D721Med (cell line): ENCODE measurements around the gene ARSB.

Experiments used
- DNase-seq: peaks from one replicate; pipeline ENCODE4 v3.0.0; 2011; ENCODE audit warnings: low spot score; ENCODE audit not compliant: insufficient read length
- FAIRE-seq: peaks from 2 replicates; lab custom pipeline; 2011; peaks lifted over from hg19 to GRCh38; lab: Jason Lieb, UNC
- TF ChIP-seq, protein P1 (sequence below): IDR thresholded peaks from 2 replicates; pipeline ENCODE4 v1.5.1; 2012; ENCODE audit warnings: mild to moderate bottlenecking, control low read depth; ENCODE audit not compliant: insufficient read depth; ENCODE audit errors: missing control alignments

The ARSB gene

DNA sequence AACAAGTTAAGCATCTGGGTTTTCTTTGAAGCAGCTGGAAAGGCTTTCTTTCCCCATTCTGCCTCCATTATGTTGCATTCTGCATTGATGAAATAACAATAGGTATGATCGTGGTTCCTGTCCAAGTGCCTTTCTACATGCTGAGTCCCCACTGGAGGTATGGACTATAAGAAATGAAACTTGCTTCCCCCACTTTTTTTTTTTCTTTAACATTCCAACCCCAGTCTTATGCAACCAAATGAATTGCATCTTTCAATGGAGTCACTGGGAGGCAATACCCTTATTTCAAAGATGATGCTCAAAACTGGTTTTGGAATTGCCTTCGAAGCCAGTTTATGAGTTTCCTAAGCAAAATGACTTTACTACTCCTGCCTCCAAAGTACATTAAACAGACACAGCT lies 58.9 kb downstream of the ARSB start:
- DNase-seq: no peak
- FAIRE-seq: no peak
- TF ChIP-seq, protein P1, sequence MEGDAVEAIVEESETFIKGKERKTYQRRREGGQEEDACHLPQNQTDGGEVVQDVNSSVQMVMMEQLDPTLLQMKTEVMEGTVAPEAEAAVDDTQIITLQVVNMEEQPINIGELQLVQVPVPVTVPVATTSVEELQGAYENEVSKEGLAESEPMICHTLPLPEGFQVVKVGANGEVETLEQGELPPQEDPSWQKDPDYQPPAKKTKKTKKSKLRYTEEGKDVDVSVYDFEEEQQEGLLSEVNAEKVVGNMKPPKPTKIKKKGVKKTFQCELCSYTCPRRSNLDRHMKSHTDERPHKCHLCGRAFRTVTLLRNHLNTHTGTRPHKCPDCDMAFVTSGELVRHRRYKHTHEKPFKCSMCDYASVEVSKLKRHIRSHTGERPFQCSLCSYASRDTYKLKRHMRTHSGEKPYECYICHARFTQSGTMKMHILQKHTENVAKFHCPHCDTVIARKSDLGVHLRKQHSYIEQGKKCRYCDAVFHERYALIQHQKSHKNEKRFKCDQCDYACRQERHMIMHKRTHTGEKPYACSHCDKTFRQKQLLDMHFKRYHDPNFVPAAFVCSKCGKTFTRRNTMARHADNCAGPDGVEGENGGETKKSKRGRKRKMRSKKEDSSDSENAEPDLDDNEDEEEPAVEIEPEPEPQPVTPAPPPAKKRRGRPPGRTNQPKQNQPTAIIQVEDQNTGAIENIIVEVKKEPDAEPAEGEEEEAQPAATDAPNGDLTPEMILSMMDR: no peak

- TF ChIP-seq, protein P1: no peak
- DNase-seq (no peak), FAIRE-seq (no peak)
Observed at GRCh38 chr5:78925129-78925876, 59.8 kb downstream of the ARSB start.

DNA sequence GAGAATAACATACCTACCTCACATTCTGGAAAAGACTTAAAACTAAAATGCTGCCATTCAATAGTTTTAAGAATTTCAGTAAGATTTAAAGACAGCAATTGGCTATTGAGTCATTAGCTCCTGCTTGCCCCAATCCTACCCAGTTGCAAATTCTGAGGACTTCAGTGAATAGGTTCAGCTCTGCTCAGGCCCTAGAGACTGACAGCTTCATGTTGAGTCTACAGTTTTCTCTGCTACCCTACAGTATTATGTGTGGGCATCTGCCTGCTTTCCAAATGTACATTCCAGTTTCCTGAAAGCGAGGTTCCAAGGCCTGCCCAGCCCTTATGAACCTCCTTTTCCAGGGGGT lies 61.5 kb downstream of the ARSB start:
- FAIRE-seq (no peak), DNase-seq (no peak)
- TF ChIP-seq, protein P1: no peak

DNA sequence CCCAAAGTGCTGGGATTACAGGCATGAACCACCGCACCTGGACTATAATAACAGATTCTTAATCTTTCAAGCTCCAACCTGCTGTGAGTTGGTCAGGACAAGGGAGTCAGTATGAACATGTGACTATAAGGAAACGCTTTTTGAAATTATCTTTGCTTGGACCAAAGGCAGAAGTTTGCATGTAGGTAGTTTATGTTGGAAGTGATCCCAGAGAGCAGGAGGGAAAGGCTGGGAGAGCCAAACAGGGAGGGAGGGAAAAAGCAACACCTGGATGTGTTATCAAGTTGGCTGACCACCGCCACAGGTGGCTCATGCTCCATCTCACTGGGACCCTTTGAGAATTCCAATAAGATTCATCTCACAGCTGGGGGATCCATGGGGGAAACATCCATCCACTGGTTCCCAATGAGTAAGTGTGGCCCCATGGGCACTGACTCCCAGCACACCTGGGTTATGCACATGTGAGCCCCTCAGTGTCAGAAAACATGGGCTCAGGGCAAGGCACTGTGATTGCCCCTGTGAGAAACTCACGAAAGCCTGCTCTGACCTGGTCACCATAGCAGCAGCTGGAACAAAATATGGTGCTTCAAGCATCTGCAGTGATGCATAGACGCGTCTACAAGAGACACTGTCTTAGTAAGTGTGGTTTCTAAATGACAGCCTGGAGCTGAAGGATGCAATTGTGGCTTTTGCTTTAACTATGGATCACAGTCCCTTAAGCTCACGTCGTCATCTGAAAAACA lies 62.1 kb downstream of the ARSB start:
- no peak for DNase-seq
- FAIRE-seq: no peak
- TF ChIP-seq, protein P1: no peak

GRCh38 chr5:78920604-78921003 lies 64.5 kb downstream of the ARSB start:
- DNase-seq (no peak), FAIRE-seq (no peak)
- TF ChIP-seq, protein P1: no peak

- TF ChIP-seq, protein P1: no peak
- FAIRE-seq (no peak), DNase-seq (no peak)
Observed at GRCh38 chr5:78919796-78920195, 65.3 kb downstream of the ARSB start.

DNA sequence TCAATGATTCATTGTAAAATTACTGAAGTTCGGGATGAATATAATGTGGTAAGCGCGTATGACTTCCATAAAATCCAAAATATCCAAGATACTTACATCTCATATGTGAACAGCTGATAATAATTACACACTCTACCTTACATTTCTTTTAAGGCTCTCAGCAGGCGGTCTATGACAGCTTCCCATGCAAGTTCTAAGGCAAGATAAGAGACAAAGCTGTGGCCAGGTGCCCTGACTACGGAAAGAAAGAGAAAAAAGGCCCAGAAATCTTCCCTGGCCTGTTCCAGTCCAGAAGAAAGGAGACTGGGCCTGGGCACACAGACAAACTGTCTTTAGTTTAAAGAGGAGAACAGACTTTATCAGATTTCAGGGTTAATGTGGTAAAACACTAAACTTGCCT lies 69.1 kb downstream of the ARSB start:
- FAIRE-seq (no peak), DNase-seq (no peak)

More for the DNA sequence above, 69.1 kb downstream of the ARSB start:
- TF ChIP-seq, protein P1: no peak
